Measurements from ENCODE around the gene SNAI3. TPM values are rescaled to one million over a fixed set of nuclear protein-coding genes. Genes with fewer than 3 reads are reported as not detected.

The SNAI3 gene
- total and polyA plus RNA-seq, 2 of the 8 experiments (the other 6 are each of a cell fraction or from before 2014, with no cell fraction given), result 8.5 to 13.3 TPM

DNA sequence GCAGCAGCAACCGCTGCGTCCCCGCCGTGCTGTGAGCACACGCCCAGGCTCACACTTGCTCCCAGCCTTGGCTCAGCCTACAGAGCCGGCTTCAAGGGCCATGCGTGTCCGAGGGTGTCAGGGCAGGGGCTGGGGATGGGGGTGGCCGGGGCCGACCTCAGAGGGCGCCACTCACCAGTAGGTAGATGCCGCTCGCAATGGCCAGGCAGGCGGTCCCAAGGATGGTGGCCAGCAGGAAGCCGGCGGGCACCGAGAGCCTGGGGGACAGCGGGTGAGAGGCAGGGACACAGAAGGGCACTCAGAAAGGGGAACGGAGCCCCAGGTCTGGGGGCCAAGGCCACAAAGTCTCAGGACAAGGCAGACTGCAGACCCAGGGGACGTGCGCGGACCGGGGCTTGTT is 40.4 kb downstream of the SNAI3 start (continued):
- TF ChIP-seq GTF2F1 (IDR thresholded peaks at IDR 0.05; ENCODE audit: borderline replicate concordance, low read depth, low read length) (no peak), RBBP5 (IDR thresholded peaks at IDR 0.05; ENCODE audit: borderline replicate concordance, low read depth, low read length) (no peak), YY1 (IDR thresholded peaks at IDR 0.05; ENCODE audit: low read depth, low read length) (no peak), TAF7 (optimal IDR thresholded peaks at IDR 0.05; ENCODE audit: borderline replicate concordance, low read depth, low read length) (no peak), BACH1 (IDR thresholded peaks at IDR 0.05; ENCODE audit: low read length) (no peak), SP4 (IDR thresholded peaks at IDR 0.05; ENCODE audit: low read length) (no peak), ZNF274 (IDR thresholded peaks at IDR 0.05; ENCODE audit: borderline replicate concordance, extremely low read depth, low read length) (no peak), CBX5 (IDR thresholded peaks at IDR 0.05; ENCODE audit: low read depth, low read length) (no peak), SP1 (IDR thresholded peaks at IDR 0.05; ENCODE audit: low read depth, low read length) (no peak)

Data from H1 (cell line).